ENCODE measurements around the gene RGR.

- TF ChIP-seq TAF1 (IDR thresholded peaks at IDR 0.05; ENCODE audit: low read depth) = no peak
- TF ChIP-seq YY1 (IDR thresholded peaks at IDR 0.05; ENCODE audit: low read depth) = no peak
Observed at GRCh38 chr10:84243759-84244158, 1.1 kb upstream of the RGR start.
